HG03139 (cell line): ENCODE measurements around the gene POLD1.
"Not testable (repeated sequence)": the region's sequence is repeated elsewhere in the genome, so short reads cannot be mapped to it uniquely, and the experiment has no call there.

Experiments
- ATAC-seq: cut with Tn5 transposase; IDR thresholded peaks from one replicate; pipeline ENCODE4 v1.9.1; 2021; ENCODE audit not compliant: unreplicated experiment

Gene POLD1

DNA sequence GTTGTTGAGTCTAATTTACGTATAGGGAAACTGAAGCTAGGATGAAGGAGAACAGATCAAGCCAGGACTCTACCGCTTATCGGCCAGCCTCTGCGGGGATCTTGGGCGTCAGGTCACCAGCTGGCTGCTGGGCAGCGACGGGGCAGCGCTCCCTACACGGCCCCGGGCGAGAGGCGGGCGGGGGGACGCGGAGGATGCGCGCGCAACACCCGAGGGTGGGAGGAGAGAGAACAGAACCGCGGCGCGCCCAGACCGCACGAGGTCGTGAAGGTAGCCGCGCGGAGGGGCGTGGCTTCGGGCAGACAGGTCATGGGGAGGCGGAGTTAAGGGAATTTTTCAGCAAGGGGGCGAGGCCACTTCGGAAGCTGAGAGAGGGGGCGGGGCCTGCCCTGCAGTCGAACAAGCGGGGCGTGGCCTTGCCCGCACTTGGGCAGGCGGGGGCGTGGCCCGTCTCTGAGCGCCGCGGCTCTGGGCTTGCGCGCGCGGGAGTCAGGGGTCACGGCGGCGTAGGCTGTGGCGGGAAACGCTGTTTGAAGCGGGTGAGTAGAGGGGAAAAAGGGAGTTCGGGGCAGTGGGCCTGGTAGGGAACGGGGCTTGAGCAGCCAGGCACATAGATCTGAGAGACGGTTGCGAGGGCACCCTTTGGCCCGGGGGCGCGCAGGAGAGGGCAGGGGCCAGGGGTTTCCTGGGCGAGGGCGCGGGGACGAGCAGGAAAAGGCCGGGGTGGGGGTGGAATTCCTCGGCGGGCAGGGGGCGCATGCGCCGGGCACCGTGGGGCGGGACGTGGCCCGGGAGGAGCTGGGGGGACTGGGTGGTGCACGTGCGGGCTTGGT lies at the start of gene POLD1:
TSS of gene POLD1 (plus strand) at position 496 of the 833 bp plus-strand sequence. CDS start 14,505 bp downstream, outside the sequence.
- peak; percentile 78 for ATAC-seq

GRCh38 chr19:50334741-50335421 lies 49.3 kb upstream of the POLD1 start:
- ATAC-seq = no peak

- not testable (repeated sequence) for ATAC-seq
Measured at GRCh38 chr19:50337031-50337430, 47.1 kb upstream of the POLD1 start.

GRCh38 chr19:50340331-50340730 lies 43.8 kb upstream of the POLD1 start:
- no peak for ATAC-seq

DNA sequence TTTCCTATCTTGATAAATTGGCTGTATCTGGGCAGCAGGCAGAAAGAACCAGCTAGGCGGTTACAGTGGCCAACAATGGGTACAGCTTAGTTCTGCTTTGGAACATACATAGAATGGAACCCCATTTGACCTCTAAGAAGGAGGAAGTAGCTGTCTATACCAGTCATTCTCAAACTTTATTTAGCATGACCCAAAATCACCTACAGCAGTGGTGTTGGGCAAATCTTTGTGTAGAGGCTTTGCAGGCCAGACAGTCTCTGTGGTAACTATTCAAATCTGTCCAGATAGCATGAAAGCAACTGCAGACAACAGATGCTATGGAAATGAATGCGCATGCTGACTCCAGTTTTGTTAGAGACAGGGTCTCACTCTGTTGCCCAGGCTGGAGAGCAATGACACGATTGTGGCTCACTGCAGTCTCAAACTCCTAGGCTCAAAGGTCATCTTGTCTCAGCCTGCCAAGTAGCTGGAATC lies 43.0 kb upstream of the POLD1 start:
- no peak for ATAC-seq

DNA sequence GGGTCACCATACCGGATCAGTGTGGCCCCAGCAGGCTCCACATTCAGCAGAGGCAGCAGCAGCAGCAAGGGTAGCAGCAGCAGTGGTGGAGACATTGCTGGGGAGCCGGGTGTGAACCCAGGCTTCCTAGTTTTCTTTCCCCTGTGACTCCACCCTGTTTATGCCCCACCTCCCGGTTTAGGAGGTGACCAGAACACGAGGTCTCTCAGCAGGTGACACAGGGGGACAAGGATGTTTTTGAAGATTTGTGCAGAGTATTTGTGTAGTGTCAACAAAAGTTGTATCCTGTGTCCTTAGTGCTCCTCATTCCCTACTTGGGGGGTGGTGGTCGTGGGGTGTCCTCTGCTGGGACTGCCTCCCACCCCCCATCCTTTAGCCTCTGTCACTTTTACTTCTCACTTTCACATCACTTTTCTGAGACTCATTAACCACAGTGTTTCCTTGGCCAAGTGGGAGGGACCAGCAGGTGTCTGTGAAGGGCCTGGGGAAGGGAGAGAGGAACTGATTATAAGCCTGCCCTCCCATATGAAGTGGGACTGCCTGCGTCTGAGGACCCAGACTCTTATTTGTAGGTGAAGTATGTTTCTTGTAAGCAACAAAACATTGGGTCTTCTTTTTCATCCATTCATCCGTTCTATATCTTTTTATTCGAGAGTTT lies 39.4 kb upstream of the POLD1 start:
- ATAC-seq = peak; percentile 42

DNA sequence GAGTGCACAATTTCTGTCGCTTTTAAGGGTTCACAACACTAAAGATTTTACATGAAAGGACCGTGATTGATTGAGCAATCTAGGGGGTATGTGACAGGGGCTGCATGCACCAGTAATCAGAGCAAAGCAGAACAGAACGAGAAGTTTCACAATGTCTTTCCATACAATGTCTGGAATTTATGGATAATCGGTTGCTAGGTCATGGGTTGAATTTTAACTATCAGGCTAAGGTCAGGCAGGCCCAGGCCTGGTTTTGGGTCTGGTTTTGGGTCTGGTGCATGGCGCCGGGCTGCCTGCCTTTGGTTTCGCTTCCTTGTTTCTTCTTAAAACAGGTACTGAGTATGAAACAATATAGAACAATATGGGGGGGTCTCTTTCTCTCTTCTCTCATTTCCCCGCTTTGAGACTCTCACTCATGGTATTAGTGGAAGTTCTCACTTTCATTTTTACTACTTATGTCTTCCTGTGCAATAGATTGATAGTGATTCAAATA lies 37.0 kb upstream of the POLD1 start:
- not testable (repeated sequence) for ATAC-seq

GRCh38 chr19:50349277-50350057 lies 34.7 kb upstream of the POLD1 start:
- no peak for ATAC-seq

GRCh38 chr19:50352242-50352641 lies 31.9 kb upstream of the POLD1 start:
- ATAC-seq = no peak

GRCh38 chr19:50353487-50353880 lies 30.7 kb upstream of the POLD1 start:
- ATAC-seq = not testable (repeated sequence)

- no peak for ATAC-seq
Measured at GRCh38 chr19:50356691-50357177, 27.4 kb upstream of the POLD1 start.

DNA sequence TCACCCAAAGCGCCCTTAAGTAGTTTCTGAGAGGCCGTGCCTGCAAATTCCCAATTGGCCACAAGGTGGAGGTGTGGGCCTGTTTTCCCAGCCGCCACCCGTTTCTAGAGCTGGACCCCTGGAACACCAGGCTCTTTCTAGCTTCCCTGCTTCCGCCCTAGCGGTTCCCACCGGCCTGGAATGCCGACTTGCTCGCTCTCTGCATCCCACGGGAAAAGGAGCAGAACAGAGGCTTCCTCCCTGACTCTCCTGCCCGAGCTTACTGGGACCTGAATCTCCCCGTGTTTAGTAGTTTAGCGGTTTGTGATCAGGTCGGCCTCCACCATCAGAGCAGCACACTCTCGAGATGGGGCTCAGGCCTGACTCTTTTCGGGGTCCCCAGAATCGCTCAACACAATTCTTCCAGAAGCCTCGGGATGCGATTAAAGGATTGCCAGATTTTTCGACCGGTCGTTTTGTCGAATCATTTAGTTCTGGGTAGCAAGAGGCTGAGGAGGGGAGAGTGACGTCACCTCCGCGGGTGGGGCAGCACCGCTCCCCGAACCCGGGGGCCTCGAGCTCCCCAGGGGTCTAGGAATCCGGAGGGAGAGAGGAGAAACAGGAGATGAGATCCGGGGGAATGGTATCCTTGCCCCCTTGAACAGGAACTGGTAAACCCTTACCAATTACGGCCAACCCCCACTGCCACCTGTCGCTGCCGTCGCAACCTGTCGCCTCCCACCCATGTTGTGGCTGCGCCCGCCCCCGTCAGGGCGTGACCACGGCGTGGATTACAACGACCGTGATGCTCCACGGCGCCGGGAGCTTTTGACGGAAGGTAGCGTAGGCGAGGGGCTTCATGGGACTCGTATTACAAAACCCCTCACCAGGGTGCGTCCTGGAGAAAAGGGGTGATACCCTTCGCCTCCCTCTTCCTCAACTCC lies 26.7 kb upstream of the POLD1 start:
- ATAC-seq = no peak

GRCh38 chr19:50358483-50359327 lies 25.4 kb upstream of the POLD1 start:
- no peak for ATAC-seq

- ATAC-seq = no peak
Measured at GRCh38 chr19:50359328-50359818, 24.8 kb upstream of the POLD1 start.

GRCh38 chr19:50361290-50362029 lies 22.7 kb upstream of the POLD1 start:
- ATAC-seq = no peak

DNA sequence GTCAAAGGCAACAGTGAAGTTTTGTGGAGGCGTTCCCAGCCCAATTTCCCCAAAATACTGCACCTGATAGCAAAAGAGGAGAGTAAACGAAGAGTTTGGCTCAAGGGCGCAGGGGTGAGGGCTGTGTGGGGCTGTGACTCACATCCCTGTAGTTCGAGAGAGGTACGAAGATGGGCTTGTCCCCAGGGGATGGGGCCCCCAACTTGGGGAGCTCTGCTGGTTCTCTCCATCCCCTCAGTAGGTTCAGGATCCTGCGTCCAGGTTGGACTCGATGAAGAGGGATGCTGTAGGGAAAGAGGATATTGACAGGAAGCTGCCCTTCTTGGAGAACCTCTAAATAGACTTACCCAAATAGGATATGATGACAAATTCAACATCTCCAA lies 22.1 kb upstream of the POLD1 start:
- no peak for ATAC-seq

DNA sequence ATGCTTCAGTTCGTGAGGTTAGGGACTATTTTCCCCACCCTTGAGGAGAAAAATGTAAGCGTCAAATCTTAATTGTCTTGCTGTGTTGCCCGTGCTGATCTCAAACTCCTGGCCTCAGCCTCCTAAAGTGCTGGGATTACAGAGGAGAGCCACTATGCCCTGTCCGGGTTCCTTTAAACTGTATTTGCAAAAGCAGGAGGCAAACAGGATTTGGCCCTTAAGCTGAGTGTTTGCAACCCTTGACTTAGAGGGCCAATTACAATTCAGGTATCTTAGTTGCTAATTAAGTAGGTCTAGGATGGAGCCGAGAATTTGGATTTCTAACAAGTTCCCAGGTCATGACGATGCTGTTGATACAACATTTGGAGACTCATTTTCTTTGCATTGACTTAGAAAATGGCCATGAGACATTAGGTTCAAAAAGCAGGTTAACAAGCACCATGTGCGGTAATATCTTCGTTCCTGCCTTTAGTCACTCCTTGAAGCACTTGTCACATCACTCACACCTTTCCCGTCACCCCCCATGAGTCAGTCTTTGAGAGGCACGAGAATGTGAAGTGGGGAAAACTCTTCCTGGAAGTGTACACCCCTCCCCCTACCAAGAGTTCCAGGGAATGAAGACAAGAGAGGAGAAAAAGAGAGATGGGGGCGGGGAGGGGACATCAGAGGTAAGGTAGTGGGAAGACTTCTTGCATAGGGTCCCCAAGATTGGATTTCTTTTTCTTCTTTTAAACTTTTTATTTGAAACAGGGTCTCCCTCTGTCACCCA lies 21.3 kb upstream of the POLD1 start:
- ATAC-seq = no peak
